NB4 (cell line): ENCODE data around the gene BTBD9.

Experiments
- DNase-seq: peaks from one replicate; pipeline ENCODE4 v3.0.0; 2010; ENCODE audit warnings: low read depth
- H3K4me3 ChIP-seq: one replicate; pipeline ENCODE4 v1.5.1; 2011; ENCODE audit warnings: mild to moderate bottlenecking, low read depth, low read length, moderate library complexity
- CTCF ChIP-seq: IDR thresholded peaks from one replicate; pipeline ENCODE4 v1.5.1; 2012; ENCODE audit warnings: low read depth, low read length
- MYC ChIP-seq: IDR thresholded peaks from 2 replicates; pipeline ENCODE4 v1.6.1; 2011; ENCODE audit warnings: low read depth, low read length
- POLR2A ChIP-seq: IDR thresholded peaks from 2 replicates; pipeline ENCODE4 v1.6.1; 2011; ENCODE audit warnings: mild to moderate bottlenecking; ENCODE audit not compliant: insufficient read length; ENCODE audit errors: extremely low read depth
- TF ChIP-seq, protein P1 (sequence below): IDR thresholded peaks from 2 replicates; pipeline ENCODE4 v1.6.1; 2011; ENCODE audit warnings: low read depth, low read length

Gene BTBD9

DNA sequence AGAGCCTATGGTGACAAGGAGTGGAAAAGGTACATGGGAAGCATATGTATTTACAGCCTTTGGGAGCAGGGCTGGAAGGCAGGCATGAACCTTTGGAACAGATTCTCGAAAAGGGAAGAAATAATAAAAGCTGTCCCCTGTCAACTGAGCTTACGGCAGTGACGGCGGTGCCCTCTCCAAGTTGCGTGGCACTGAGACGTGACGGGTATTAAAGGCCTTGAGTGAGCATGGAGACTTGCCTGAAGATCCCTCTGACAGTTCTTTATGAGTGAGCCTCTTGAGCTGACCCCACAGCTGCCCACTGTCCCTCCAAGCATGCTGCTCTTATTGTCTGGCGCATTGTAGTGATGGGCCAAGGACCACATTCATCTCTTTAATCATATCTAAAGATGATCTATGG is 431.7 kb downstream of the BTBD9 start:
- no peak for DNase-seq
- TF ChIP-seq MYC (no peak), POLR2A (no peak)
- no peak overlapping the region for H3K4me3 ChIP-seq

- H3K4me3 ChIP-seq: no peak overlapping the region
- TF ChIP-seq CTCF: no peak
- no peak for TF ChIP-seq POLR2A
- TF ChIP-seq, protein P1, sequence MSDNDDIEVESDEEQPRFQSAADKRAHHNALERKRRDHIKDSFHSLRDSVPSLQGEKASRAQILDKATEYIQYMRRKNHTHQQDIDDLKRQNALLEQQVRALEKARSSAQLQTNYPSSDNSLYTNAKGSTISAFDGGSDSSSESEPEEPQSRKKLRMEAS: no peak
- no peak for TF ChIP-seq MYC
- no peak for DNase-seq
Observed at GRCh38 chr6:38207375-38207774, 432.4 kb downstream of the BTBD9 start.

- H3K4me3 ChIP-seq: no peak overlapping the region
- TF ChIP-seq MYC (no peak), POLR2A (no peak), CTCF (no peak)
- TF ChIP-seq, protein P1: no peak
- no peak for DNase-seq
Observed at GRCh38 chr6:38198219-38198618, 441.5 kb downstream of the BTBD9 start.

DNA sequence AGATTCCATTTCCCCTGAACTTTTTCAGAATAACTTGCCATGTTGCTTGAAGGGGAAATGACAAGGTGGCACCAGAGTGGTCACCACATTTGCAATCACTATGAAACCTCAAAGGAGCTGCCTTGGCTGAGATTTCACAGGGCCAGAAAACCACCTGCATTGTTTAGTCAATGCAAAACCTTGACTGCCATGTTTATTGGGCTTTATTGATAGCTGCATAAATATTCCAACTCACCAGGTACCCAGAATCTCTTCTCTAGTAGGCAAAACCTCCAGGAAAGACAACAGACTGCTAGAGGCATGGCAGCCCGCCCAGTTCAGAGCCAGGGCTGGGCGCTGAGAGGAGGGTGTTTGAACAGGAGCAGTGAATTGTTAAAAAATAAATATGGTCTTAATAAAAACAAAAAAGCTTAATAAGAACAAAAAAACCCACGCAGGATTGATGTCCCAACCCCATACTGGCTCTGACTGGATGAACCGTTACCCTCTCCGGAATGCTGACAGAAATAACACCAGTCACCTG is 444.6 kb downstream of the BTBD9 start:
- H3K4me3 ChIP-seq: no peak overlapping the region
- no peak for DNase-seq
- no peak for TF ChIP-seq MYC
- no peak for TF ChIP-seq CTCF
- TF ChIP-seq, protein P1: no peak
- TF ChIP-seq POLR2A: no peak

DNA sequence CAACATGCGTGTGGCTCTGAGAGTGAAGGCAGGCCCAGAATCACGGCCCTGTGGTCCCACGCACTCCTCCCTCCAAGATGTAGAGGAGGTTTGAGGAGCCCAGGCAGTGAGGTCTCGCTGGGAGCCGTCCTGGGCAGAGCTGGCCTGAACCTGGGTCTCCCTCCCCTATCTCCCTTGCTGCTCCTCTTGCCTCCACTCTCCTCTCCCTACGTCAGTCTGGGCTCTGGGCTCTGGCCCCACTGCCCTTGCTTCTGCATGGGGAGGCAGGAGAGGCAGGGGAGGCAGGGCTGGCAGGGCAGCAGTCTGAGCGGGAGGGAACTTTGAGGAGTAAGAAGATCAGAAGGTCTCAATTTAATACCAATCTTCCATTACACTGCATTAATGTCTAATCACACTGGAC is 445.1 kb downstream of the BTBD9 start:
- no peak for DNase-seq
- H3K4me3 ChIP-seq: no peak overlapping the region
- no peak for TF ChIP-seq POLR2A
- TF ChIP-seq CTCF: no peak
- no peak for TF ChIP-seq MYC

- TF ChIP-seq POLR2A (no peak), MYC (no peak), CTCF (no peak)
- TF ChIP-seq, protein P1: no peak
- DNase-seq: no peak
- no peak overlapping the region for H3K4me3 ChIP-seq
Observed at GRCh38 chr6:38194282-38194572, 445.5 kb downstream of the BTBD9 start.
